ENCODE data around the gene NOL7.

- TF ChIP-seq, protein P1, sequence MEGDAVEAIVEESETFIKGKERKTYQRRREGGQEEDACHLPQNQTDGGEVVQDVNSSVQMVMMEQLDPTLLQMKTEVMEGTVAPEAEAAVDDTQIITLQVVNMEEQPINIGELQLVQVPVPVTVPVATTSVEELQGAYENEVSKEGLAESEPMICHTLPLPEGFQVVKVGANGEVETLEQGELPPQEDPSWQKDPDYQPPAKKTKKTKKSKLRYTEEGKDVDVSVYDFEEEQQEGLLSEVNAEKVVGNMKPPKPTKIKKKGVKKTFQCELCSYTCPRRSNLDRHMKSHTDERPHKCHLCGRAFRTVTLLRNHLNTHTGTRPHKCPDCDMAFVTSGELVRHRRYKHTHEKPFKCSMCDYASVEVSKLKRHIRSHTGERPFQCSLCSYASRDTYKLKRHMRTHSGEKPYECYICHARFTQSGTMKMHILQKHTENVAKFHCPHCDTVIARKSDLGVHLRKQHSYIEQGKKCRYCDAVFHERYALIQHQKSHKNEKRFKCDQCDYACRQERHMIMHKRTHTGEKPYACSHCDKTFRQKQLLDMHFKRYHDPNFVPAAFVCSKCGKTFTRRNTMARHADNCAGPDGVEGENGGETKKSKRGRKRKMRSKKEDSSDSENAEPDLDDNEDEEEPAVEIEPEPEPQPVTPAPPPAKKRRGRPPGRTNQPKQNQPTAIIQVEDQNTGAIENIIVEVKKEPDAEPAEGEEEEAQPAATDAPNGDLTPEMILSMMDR (conservative IDR thresholded peaks at IDR 0.05; ENCODE audit: low read depth, low read length), result no peak
- no peak for TF ChIP-seq EZH2 (IDR thresholded peaks at IDR 0.05; ENCODE audit: low read length, unreplicated experiment)
- TF ChIP-seq EZH2phosphoT487 (IDR thresholded peaks at IDR 0.05; ENCODE audit: borderline replicate concordance, low read length), result no peak
These were observed 22.0 kb upstream of the NOL7 start for GRCh38 chr6:13593103-13593502.

Measured in PC-3 (cell line).